Measurements from ENCODE around the gene SIPA1L3. TPM values are rescaled to one million over a fixed set of nuclear protein-coding genes. Genes with fewer than 3 reads are reported as not detected.

The SIPA1L3 gene
- total RNA-seq, 1 experiment from 2014 or later = 66.3 TPM

GRCh38 chr19:38101723-38102122 is 194.7 kb downstream of the SIPA1L3 start:
- BruUV-seq (replicated peaks) = no TSS peak
- H3K4me3 ChIP-seq (ENCODE audit: low read depth in 2 of 2, low read length in 2 of 2) = no peak overlapping the region
- ChIA-PET POLR2A (no interaction called here), CTCF (no interaction called here)
- DNase-seq (ENCODE audit: low read depth, low spot score) = no peak
- no peaks in the 10 kb centered on the region for H3K9me3 ChIP-seq (ENCODE audit: control insufficient read depth, insufficient read depth, low read depth, low read length)
- TF ChIP-seq TCF7L2 (IDR thresholded peaks at IDR 0.05; ENCODE audit: low read depth, low read length) (no peak), CTCF (IDR thresholded peaks at IDR 0.05) (no peak), POLR2AphosphoS5 (IDR thresholded peaks at IDR 0.05; ENCODE audit: low read depth, low read length) (no peak), SIN3A (IDR thresholded peaks at IDR 0.05; ENCODE audit: borderline replicate concordance, insufficient read depth, low read depth, low read length) (no peak), REST (IDR thresholded peaks at IDR 0.05; ENCODE audit: insufficient read depth in 1 of 2, low read depth in 2 of 2, low read length in 1 of 2) (no peak)
- intact Hi-C loops (cut with micrococcal nuclease; ENCODE audit: unreplicated experiment) (no loop called here), in situ Hi-C loops (cut with HindIII; ENCODE audit: low pct_unique_long_range_greater_than_20kb, low sequenced_read_pairs) (no loop called here)
- H3K27me3 ChIP-seq (ENCODE audit: control insufficient read depth, insufficient read depth, low read length) = no peaks in the 10 kb centered on the region
- H3K27ac ChIP-seq (ENCODE audit: low read length) = no peak overlapping the region
- no peaks in the 10 kb centered on the region for H3K4me1 ChIP-seq (ENCODE audit: control insufficient read depth, insufficient read depth, low read length)
- ATAC-seq = no peak
- no peaks in the 10 kb centered on the region for H3K36me3 ChIP-seq (ENCODE audit: control insufficient read depth, insufficient read depth, low read length)

- CTCF ChIA-PET = no interaction called here
- intact Hi-C loops (cut with micrococcal nuclease; ENCODE audit: unreplicated experiment) = no loop called here
- BruUV-seq (replicated peaks) = no TSS peak
Observed at GRCh38 chr19:38105574-38105973, 198.6 kb downstream of the SIPA1L3 start.

More at GRCh38 chr19:38105574-38105973, 198.6 kb downstream of the SIPA1L3 start:
- TF ChIP-seq TCF7L2 (IDR thresholded peaks at IDR 0.05; ENCODE audit: low read depth, low read length) (no peak), REST (IDR thresholded peaks at IDR 0.05; ENCODE audit: insufficient read depth in 1 of 2, low read depth in 2 of 2, low read length in 1 of 2) (no peak)
- ATAC-seq (no peak), DNase-seq (ENCODE audit: low read depth, low spot score) (no peak)
- no peaks in the 10 kb centered on the region for H3K4me1 ChIP-seq (ENCODE audit: control insufficient read depth, insufficient read depth, low read length)
- H3K4me3 ChIP-seq (ENCODE audit: low read depth in 2 of 2, low read length in 2 of 2) = no peak overlapping the region
- H3K27me3 ChIP-seq (ENCODE audit: control insufficient read depth, insufficient read depth, low read length) = no peaks in the 10 kb centered on the region
- POLR2A ChIA-PET = no interaction called here
- peaks cover 2% of the 10 kb centered on the region; the same call in 1 of the 2 replicates for H3K36me3 ChIP-seq (ENCODE audit: control insufficient read depth, insufficient read depth, low read length)
- H3K27ac ChIP-seq (ENCODE audit: low read length) = no peak overlapping the region
- in situ Hi-C loops (cut with HindIII; ENCODE audit: low pct_unique_long_range_greater_than_20kb, low sequenced_read_pairs) = no loop called here
- H3K9me3 ChIP-seq (ENCODE audit: control insufficient read depth, insufficient read depth, low read depth, low read length) = no peaks in the 10 kb centered on the region

Measured in Panc1 (cell line).